Testis (tissue), 3 donors: ENCODE measurements around the gene NKIRAS2. TPM values are rescaled to one million over a fixed set of nuclear protein-coding genes. Genes with fewer than 3 reads are reported as not detected.

Experiments used
- DNase-seq: peaks from one replicate; pipeline ENCODE4 v3.0.0-alpha.2; 2019
- H3K27ac ChIP-seq, 2 donors: fragments of 200-600 bp; sonication (generic); one replicate each; pipeline ENCODE4 v1.5.1; 2019
- H3K27me3 ChIP-seq: fragments of 200-600 bp; sonication (generic); one replicate; pipeline ENCODE4 v1.5.1; 2019
- H3K36me3 ChIP-seq: fragments of 200-600 bp; sonication (generic); one replicate; pipeline ENCODE4 v1.5.1; 2017; ENCODE audit warnings: low read depth; ENCODE audit errors: missing control alignments
- H3K4me1 ChIP-seq: fragments of 200-600 bp; sonication (generic); one replicate; pipeline ENCODE4 v1.5.1; 2019
- H3K4me3 ChIP-seq, 2 donors: fragments of 200-600 bp; sonication (generic); one replicate each; pipeline ENCODE4 v1.5.1; 2017 to 2019
- H3K9me3 ChIP-seq: fragments of 200-600 bp; sonication (generic); one replicate; pipeline ENCODE4 v1.5.1; 2017
- CTCF ChIP-seq, 3 experiments: fragments of 450-650 bp in 2 of 3; fragments of 200-600 bp in 1 of 3; sonication (generic) in 1 of 3; IDR thresholded peaks; one replicate each; pipeline ENCODE4 v1.5.1; 2016 to 2019; ENCODE audit warnings: antibody characterized with exemption in 3 of 3, mild to moderate bottlenecking in 2 of 3, moderate library complexity in 1 of 3
- POLR2A ChIP-seq: fragments of 450-650 bp; IDR thresholded peaks from one replicate; pipeline ENCODE4 v1.6.1; 2017; ENCODE audit warnings: antibody characterized with exemption, mild to moderate bottlenecking, moderate library complexity
- WGBS, 2 donors: methylation state at CpG; one replicate each; pipeline ENCODE4 v1.1.5; 2018; 5-methylcytosine and 5-hydroxymethylcytosine counted together
- intact Hi-C: fragments of 100-400 bp; cut with DNase I; formaldehyde crosslinking; loops from one replicate; pipeline ENCODE4 v1.15.1; 2023; ENCODE audit warnings: low total_unique reads
- polyA plus RNA-seq: library from polyadenylated mRNA; stranded (reverse); fragments of 350-450 nt; fragmentation: Illumina TruSeq; extraction: RNeasy Lipid Tissue Mini Kit (QIAGEN cat#74804); gene quantifications from one replicate; pipeline ENCODE4 v1.2.3, GENCODE V29; 2014; ENCODE audit warnings: low read depth, low replicate concordance; ENCODE audit not compliant: insufficient read depth
- total RNA-seq, 2 donors: library from RNA; depleted of rRNA; stranded (reverse); fragments of >200 nt; gene quantifications; one replicate each; pipeline ENCODE4 v1.2.3, GENCODE V29; 2016

Gene NKIRAS2
- total and polyA plus RNA-seq, 3 donors from 2014 or later, result 65.4 to 103 (median 85.1) TPM

GRCh38 chr17:42051013-42051400 lies 31.1 kb downstream of the NKIRAS2 start:
- DNase-seq, result no peak
- intact Hi-C loops, result no loop called here
- Histone ChIP-seq H3K27ac (no peak overlapping the region), H3K27me3 (no peaks in the 10 kb centered on the region), H3K4me1 (peaks cover 22% of the 10 kb centered on the region), H3K36me3 (no peaks in the 10 kb centered on the region), H3K9me3 (no peaks in the 10 kb centered on the region), H3K4me3 (peak overlapping the region; percentile 66 to 77)
- TF ChIP-seq CTCF (IDR thresholded peaks at IDR 0.05) (no peak), POLR2A (no peak)
- WGBS, 2 donors, result 38% methylated on average over 8 of the region's 8 CpGs

GRCh38 chr17:42051645-42052044 lies 31.8 kb downstream of the NKIRAS2 start:
- no peak overlapping the region for H3K4me3 ChIP-seq
- no peaks in the 10 kb centered on the region for H3K9me3 ChIP-seq
- no peak overlapping the region for H3K27ac ChIP-seq
- DNase-seq, result no peak
- no peaks in the 10 kb centered on the region for H3K36me3 ChIP-seq
- no peaks in the 10 kb centered on the region for H3K27me3 ChIP-seq
- intact Hi-C loops, result no loop called here
- H3K4me1 ChIP-seq, result peaks cover 22% of the 10 kb centered on the region
- TF ChIP-seq POLR2A (no peak), CTCF (IDR thresholded peaks at IDR 0.05) (no peak)
- WGBS, 2 donors, result 89 to 100% methylated on average over 1 to 7 of the region's 7 CpGs

- 82% methylated on average over 6 of the region's 6 CpGs for WGBS, 2 donors
- no peak overlapping the region for H3K27ac ChIP-seq
- intact Hi-C loops, result no loop called here
- H3K36me3 ChIP-seq, result no peaks in the 10 kb centered on the region
- TF ChIP-seq POLR2A, result no peak
- TF ChIP-seq CTCF (IDR thresholded peaks at IDR 0.05), result no peak
- no peak for DNase-seq
- peaks cover 22% of the 10 kb centered on the region for H3K4me1 ChIP-seq
- H3K27me3 ChIP-seq, result no peaks in the 10 kb centered on the region
- H3K9me3 ChIP-seq, result no peaks in the 10 kb centered on the region
- no peak overlapping the region for H3K4me3 ChIP-seq
These were observed 32.5 kb downstream of the NKIRAS2 start for GRCh38 chr17:42052346-42052877.

- H3K4me3 ChIP-seq, result no peak overlapping the region
- no peaks in the 10 kb centered on the region for H3K36me3 ChIP-seq
- 33 to 50% methylated on average over 7 to 12 of the region's 12 CpGs for WGBS, 2 donors
- intact Hi-C loops, result no loop called here
- no peak overlapping the region for H3K27ac ChIP-seq
- H3K27me3 ChIP-seq, result no peaks in the 10 kb centered on the region
- peaks cover 30% of the 10 kb centered on the region for H3K4me1 ChIP-seq
- no peak for DNase-seq
- H3K9me3 ChIP-seq, result no peaks in the 10 kb centered on the region
- no peak for TF ChIP-seq POLR2A
- TF ChIP-seq CTCF (IDR thresholded peaks at IDR 0.05), result no peak
These were observed 34.0 kb downstream of the NKIRAS2 start for GRCh38 chr17:42053731-42054500.

GRCh38 chr17:42055027-42055426 lies 35.1 kb downstream of the NKIRAS2 start:
- no peak for DNase-seq
- intact Hi-C loops, result no loop called here
- 39 to 46% methylated on average over 3 of the region's 3 CpGs for WGBS, 2 donors
- TF ChIP-seq POLR2A, result no peak
- TF ChIP-seq CTCF (IDR thresholded peaks at IDR 0.05), result no peak
- peaks cover 26% of the 10 kb centered on the region for H3K4me1 ChIP-seq
- H3K27ac ChIP-seq, result no peak overlapping the region
- H3K36me3 ChIP-seq, result no peaks in the 10 kb centered on the region
- no peak overlapping the region for H3K4me3 ChIP-seq
- H3K9me3 ChIP-seq, result no peaks in the 10 kb centered on the region
- H3K27me3 ChIP-seq, result no peaks in the 10 kb centered on the region
